Fibroblast of the conjunctiva (primary cell): Measurements from ENCODE around the gene ZNF555.
"Not testable (repeated sequence)": the region's sequence is repeated elsewhere in the genome, so short reads cannot be mapped to it uniquely, and the experiment has no call there.

Experiments
- DNase-seq: peaks from one replicate; pipeline ENCODE4 v3.0.0-alpha.2; 2010; ENCODE audit warnings: low read depth

Gene ZNF555

GRCh38 chr19:2807379-2808128, 33.7 kb upstream of the ZNF555 start:
- no peak for DNase-seq

- DNase-seq = no peak
Measured at GRCh38 chr19:2808129-2808941, 32.9 kb upstream of the ZNF555 start.

- DNase-seq = no peak
Measured at GRCh38 chr19:2809387-2810140, 31.7 kb upstream of the ZNF555 start.

- DNase-seq = no peak
Measured at GRCh38 chr19:2810141-2811091, 30.9 kb upstream of the ZNF555 start.

GRCh38 chr19:2811221-2811722, 30.0 kb upstream of the ZNF555 start:
- no peak for DNase-seq

GRCh38 chr19:2811735-2812413, 29.4 kb upstream of the ZNF555 start:
- no peak for DNase-seq

GRCh38 chr19:2812414-2813234, 28.7 kb upstream of the ZNF555 start:
- no peak for DNase-seq

GRCh38 chr19:2813235-2814160, 27.8 kb upstream of the ZNF555 start:
- no peak for DNase-seq

- no peak for DNase-seq
Measured at GRCh38 chr19:2814426-2814825, 26.8 kb upstream of the ZNF555 start.

- no peak for DNase-seq
Measured at GRCh38 chr19:2815191-2815614, 26.1 kb upstream of the ZNF555 start.

- DNase-seq = no peak
Measured at GRCh38 chr19:2815923-2816322, 25.4 kb upstream of the ZNF555 start.

- DNase-seq = no peak
Measured at GRCh38 chr19:2816641-2817040, 24.6 kb upstream of the ZNF555 start.

- DNase-seq = not testable (repeated sequence)
Measured at GRCh38 chr19:2817237-2817829, 23.9 kb upstream of the ZNF555 start.

- DNase-seq = peak; percentile 96
Measured at GRCh38 chr19:2819540-2820111, 21.6 kb upstream of the ZNF555 start, which contains the start of gene ZNF554. TSS of gene ZNF554 (plus strand) at chr19:2819868. CDS start at chr19:2820072, 204 bp downstream.

- DNase-seq = no peak
Measured at GRCh38 chr19:2820112-2820702, 21.1 kb upstream of the ZNF555 start.

GRCh38 chr19:2822846-2823245, 18.4 kb upstream of the ZNF555 start:
- DNase-seq = no peak

GRCh38 chr19:2823646-2824045, 17.6 kb upstream of the ZNF555 start:
- no peak for DNase-seq
